Measurements from ENCODE around the gene EPB41. TPM values are rescaled to one million over a fixed set of nuclear protein-coding genes. Genes with fewer than 3 reads are reported as not detected.

The EPB41 gene
- total and polyA plus RNA-seq, 2 of the 4 experiments (the other 2 are of a cell fraction) = 4.6 to 10.0 TPM

GRCh38 chr1:28985427-28985826 is 71.1 kb downstream of the EPB41 start:
- Histone ChIP-seq H3K23ac (ENCODE audit: low read depth, low read length) (no peak overlapping the region), H2BK120ac (ENCODE audit: low read depth, low read length) (no peak overlapping the region), H2BK5ac (ENCODE audit: low read depth, low read length, poor library complexity, severe bottlenecking) (no peak overlapping the region), H3K56ac (ENCODE audit: extremely low read depth, insufficient read depth, low read length) (no peak overlapping the region), H4K91ac (ENCODE audit: insufficient read depth, low read depth, low read length) (no peak overlapping the region), H3K4me3 (ENCODE audit: insufficient read depth, low read depth, low read length) (no peak overlapping the region), H3K9me3 (ENCODE audit: control insufficient read depth, insufficient read depth, low read length) (peaks cover 7% of the 10 kb centered on the region; the same call in 1 of the 2 replicates), H3K27me3 (ENCODE audit: control insufficient read depth, insufficient read depth, low read length) (no peaks in the 10 kb centered on the region), H3K36me3 (ENCODE audit: control insufficient read depth, insufficient read depth, low read length) (no peaks in the 10 kb centered on the region), H3K9ac (ENCODE audit: low read depth, low read length) (no peak overlapping the region), H3K27ac (ENCODE audit: insufficient read depth, low read length) (no peak overlapping the region), H4K5ac (ENCODE audit: low read depth, low read length) (no peak overlapping the region), H2AFZ (replicated peaks; ENCODE audit: low read length, poor library complexity) (no peak overlapping the region), H4K8ac (ENCODE audit: low read depth in 2 of 2, low read length in 2 of 2) (no peak overlapping the region), H4K20me1 (ENCODE audit: insufficient read depth, low read length) (no peaks in the 10 kb centered on the region), H3K9me1 (ENCODE audit: insufficient read depth, low read length) (no peaks in the 10 kb centered on the region), H3K79me1 (ENCODE audit: low read depth in 1 of 2, low read length in 2 of 2) (no peaks in the 10 kb centered on the region), H2AK5ac (ENCODE audit: low read depth, low read length) (no peak overlapping the region), H3K18ac (ENCODE audit: low read depth, low read length) (no peak overlapping the region), H2BK20ac (ENCODE audit: low read depth, low read length) (no peak overlapping the region), H2BK15ac (ENCODE audit: low read depth, low read length) (no peak overlapping the region), H3K4me2 (ENCODE audit: low read depth, low read length) (no peak overlapping the region), H3K4ac (ENCODE audit: low read depth, low read length) (no peak overlapping the region), H3K14ac (replicated peaks; ENCODE audit: low read depth, low read length) (no peak overlapping the region), H2AK9ac (replicated peaks; ENCODE audit: low read depth, low read length, poor library complexity) (no peak overlapping the region), H3K4me1 (ENCODE audit: control insufficient read depth, insufficient read depth, low read length) (no peaks in the 10 kb centered on the region)
- ChIA-PET POLR2A (ENCODE audit: unreplicated experiment) (no interaction called here), CTCF (interaction anchor here (1.0 kb wide), 1 partner anchor 15 kb away, joined by 3 read pairs; no protein-coding TSS in a partner anchor)
- TF ChIP-seq MXI1 (IDR thresholded peaks at IDR 0.05; ENCODE audit: borderline replicate concordance, low read depth, low read length) (no peak), CTCF (conservative IDR thresholded peaks at IDR 0.05; ENCODE audit: low read depth, low read length) (no peak), FOS (IDR thresholded peaks at IDR 0.05; ENCODE audit: low read depth, low read length) (no peak), MAFK (IDR thresholded peaks at IDR 0.05; ENCODE audit: low read depth, low read length) (no peak), RCOR1 (IDR thresholded peaks at IDR 0.05; ENCODE audit: insufficient replicate concordance, low read length) (no peak), SMC3 (IDR thresholded peaks at IDR 0.05; ENCODE audit: low read depth, low read length) (no peak), CEBPB (IDR thresholded peaks at IDR 0.05; ENCODE audit: low read depth, low read length) (no peak), POLR2A (IDR thresholded peaks at IDR 0.05; ENCODE audit: low read depth, low read length) (no peak)
- in situ Hi-C loops (cut with MboI; ENCODE audit: low sequenced_read_pairs) = no loop called here
- ATAC-seq (ENCODE audit: low read depth) (no peak), DNase-seq (no peak)
- no TSS peak for BruUV-seq (replicated peaks)
- dilution Hi-C loops (cut with HindIII; ENCODE audit: low sequenced_read_pairs, unreplicated experiment) = no loop called here
- no CpG with 5 or more reads among the region's 1 CpG for WGBS, 2 experiments (ENCODE audit: extremely low coverage in 2 of 2, insufficient read length in 1 of 2)
- intact Hi-C loops (cut with micrococcal nuclease) = no loop called here

Measured in IMR-90 (cell line).